ENCODE data around the gene ARL6. TPM values are rescaled to one million over a fixed set of nuclear protein-coding genes. Genes with fewer than 3 reads are reported as not detected.
"Not testable (repeated sequence)": the region's sequence is repeated elsewhere in the genome, so short reads cannot be mapped to it uniquely, and the experiment has no call there.

The ARL6 gene
- polyA plus RNA-seq, 3 donors = 1.7 to 3.1 (median 1.9) TPM

- no peak overlapping the region for H3K27ac ChIP-seq (ENCODE audit: low read depth, low read length)
- 65 to 94% (median 89%) methylated on average over 3 of the region's 3 CpGs for WGBS, 3 donors
Measured at GRCh38 chr3:97817965-97818364, 53.4 kb downstream of the ARL6 start.

- H3K27ac ChIP-seq (ENCODE audit: low read depth, low read length) = no peak overlapping the region
- 69 to 84% (median 83%) methylated on average over 5 of the region's 5 CpGs for WGBS, 3 donors
Measured at GRCh38 chr3:97820780-97821179, 56.2 kb downstream of the ARL6 start.

- 0 to 1% (median 1%) methylated on average over 23 of the region's 23 CpGs for WGBS, 3 donors
- H3K27ac ChIP-seq (ENCODE audit: low read depth, low read length) = no peak overlapping the region
Measured at GRCh38 chr3:97821287-97821773, 56.8 kb downstream of the ARL6 start.

GRCh38 chr3:97821774-97822358 lies 57.3 kb downstream of the ARL6 start, which contains the start of gene CRYBG3:
Gene CRYBG3 (plus strand): TSS chr3:97822011. CDS start chr3:97822207, 196 bp downstream.
- peak within 1 kb of the TSS; percentile 57 for H3K27ac ChIP-seq (ENCODE audit: low read depth, low read length)
- 0 to 1% (median 1%) methylated on average over 57 to 66 of the region's 66 CpGs for WGBS, 3 donors

GRCh38 chr3:97822359-97822775 lies 57.8 kb downstream of the ARL6 start:
- peak overlapping the region; percentile 57 for H3K27ac ChIP-seq (ENCODE audit: low read depth, low read length)
- WGBS, 3 donors = 1 to 2% (median 1%) methylated on average over 34 to 36 of the region's 36 CpGs

- 32 to 42% (median 41%) methylated on average over 17 of the region's 17 CpGs for WGBS, 3 donors
- H3K27ac ChIP-seq (ENCODE audit: low read depth, low read length) = no peak overlapping the region
Measured at GRCh38 chr3:97823046-97824004, 58.8 kb downstream of the ARL6 start.

GRCh38 chr3:97825101-97825500 lies 60.5 kb downstream of the ARL6 start:
- 72 to 92% (median 76%) methylated on average over 1 of the region's 1 CpG for WGBS, 3 donors
- no peak overlapping the region for H3K27ac ChIP-seq (ENCODE audit: low read depth, low read length)

GRCh38 chr3:97827741-97828471 lies 63.3 kb downstream of the ARL6 start:
- no peak overlapping the region for H3K27ac ChIP-seq (ENCODE audit: low read depth, low read length)
- WGBS, 3 donors = 59 to 77% (median 67%) methylated on average over 2 of the region's 2 CpGs

- WGBS, 3 donors = 76 to 90% (median 85%) methylated on average over 2 of the region's 2 CpGs
- H3K27ac ChIP-seq (ENCODE audit: low read depth, low read length) = no peak overlapping the region
Measured at GRCh38 chr3:97829198-97829597, 64.6 kb downstream of the ARL6 start.

GRCh38 chr3:97830638-97831037 lies 66.1 kb downstream of the ARL6 start:
- H3K27ac ChIP-seq (ENCODE audit: low read depth, low read length) = no peak overlapping the region
- 49 to 62% (median 50%) methylated on average over 2 of the region's 2 CpGs for WGBS, 3 donors

- 93 to 96% (median 93%) methylated on average over 1 of the region's 1 CpG for WGBS, 3 donors
- no peak overlapping the region for H3K27ac ChIP-seq (ENCODE audit: low read depth, low read length)
Measured at GRCh38 chr3:97831140-97831539, 66.6 kb downstream of the ARL6 start.

GRCh38 chr3:97833184-97833583 lies 68.6 kb downstream of the ARL6 start:
- 88 to 95% (median 95%) methylated on average over 4 of the region's 4 CpGs for WGBS, 3 donors
- not testable (repeated sequence) for H3K27ac ChIP-seq (ENCODE audit: low read depth, low read length)

- no peak overlapping the region for H3K27ac ChIP-seq (ENCODE audit: low read depth, low read length)
- WGBS, 3 donors = 93 to 94% (median 94%) methylated on average over 5 of the region's 5 CpGs
Measured at GRCh38 chr3:97835761-97836160, 71.2 kb downstream of the ARL6 start.

GRCh38 chr3:97838393-97838792 lies 73.8 kb downstream of the ARL6 start:
- no peak overlapping the region for H3K27ac ChIP-seq (ENCODE audit: low read depth, low read length)
- WGBS, 3 donors = 64 to 74% (median 66%) methylated on average over 3 of the region's 3 CpGs

GRCh38 chr3:97839944-97840343 lies 75.4 kb downstream of the ARL6 start:
- no peak overlapping the region for H3K27ac ChIP-seq (ENCODE audit: low read depth, low read length)

GRCh38 chr3:97841304-97841703 lies 76.7 kb downstream of the ARL6 start:
- H3K27ac ChIP-seq (ENCODE audit: low read depth, low read length) = no peak overlapping the region

More at GRCh38 chr3:97839944-97840343, 75.4 kb downstream of the ARL6 start:
- 70 to 81% (median 74%) methylated on average over 2 of the region's 2 CpGs for WGBS, 3 donors

GRCh38 chr3:97841956-97842355 lies 77.4 kb downstream of the ARL6 start:
- no peak overlapping the region for H3K27ac ChIP-seq (ENCODE audit: low read depth, low read length)
- 87 to 94% (median 91%) methylated on average over 3 of the region's 3 CpGs for WGBS, 3 donors

More at GRCh38 chr3:97841304-97841703, 76.7 kb downstream of the ARL6 start:
- WGBS, 3 donors = 95 to 99% (median 96%) methylated on average over 8 of the region's 8 CpGs

- 85 to 96% (median 85%) methylated on average over 3 of the region's 3 CpGs for WGBS, 3 donors
- no peak overlapping the region for H3K27ac ChIP-seq (ENCODE audit: low read depth, low read length)
Measured at GRCh38 chr3:97848779-97849178, 84.2 kb downstream of the ARL6 start.
